ENCODE measurements around the gene LMAN2.
"Not testable (repeated sequence)": the region's sequence is repeated elsewhere in the genome, so short reads cannot be mapped to it uniquely, and the experiment has no call there.

Gene LMAN2

DNA sequence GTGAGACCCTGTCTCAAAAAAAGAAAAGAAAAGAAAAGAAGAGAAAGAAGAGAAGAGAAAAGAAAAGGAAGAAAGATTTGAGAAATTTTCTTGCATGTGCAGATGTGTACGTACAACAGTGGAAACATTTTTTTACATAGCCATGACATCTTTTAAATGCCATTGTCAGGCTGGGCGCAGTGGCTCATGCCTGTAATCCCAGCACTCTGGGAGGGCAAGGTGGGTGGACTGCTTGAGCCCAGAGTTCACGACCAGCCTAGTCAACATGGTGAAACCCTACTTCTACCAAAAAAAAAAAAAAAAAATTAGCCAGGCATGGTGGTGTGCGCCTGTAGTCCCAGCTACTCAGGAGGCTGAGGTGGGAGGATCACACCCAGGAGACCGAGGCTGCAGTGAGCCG, 6.6 kb downstream of the LMAN2 start:
- DNase-seq: no peak

DNA sequence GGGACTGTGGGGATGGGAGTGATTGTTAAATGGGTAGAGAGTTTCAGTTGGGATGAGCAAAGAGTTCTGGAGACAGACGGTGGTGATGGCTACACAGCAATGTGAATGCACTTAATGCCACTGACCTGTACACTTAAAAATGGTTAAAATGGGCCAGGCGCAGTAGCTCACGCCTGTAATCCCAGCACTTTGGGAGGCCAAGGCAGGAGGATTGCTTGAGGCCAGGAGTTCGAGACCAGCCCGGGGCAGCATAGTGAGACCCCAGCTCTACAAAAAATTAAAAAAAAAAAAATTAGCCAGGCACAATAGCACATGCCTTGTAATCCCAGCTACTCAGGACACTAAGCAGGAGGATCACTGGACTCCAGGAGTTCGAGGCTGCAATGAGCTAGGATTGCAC, 7.7 kb downstream of the LMAN2 start:
- no peak for DNase-seq

DNA sequence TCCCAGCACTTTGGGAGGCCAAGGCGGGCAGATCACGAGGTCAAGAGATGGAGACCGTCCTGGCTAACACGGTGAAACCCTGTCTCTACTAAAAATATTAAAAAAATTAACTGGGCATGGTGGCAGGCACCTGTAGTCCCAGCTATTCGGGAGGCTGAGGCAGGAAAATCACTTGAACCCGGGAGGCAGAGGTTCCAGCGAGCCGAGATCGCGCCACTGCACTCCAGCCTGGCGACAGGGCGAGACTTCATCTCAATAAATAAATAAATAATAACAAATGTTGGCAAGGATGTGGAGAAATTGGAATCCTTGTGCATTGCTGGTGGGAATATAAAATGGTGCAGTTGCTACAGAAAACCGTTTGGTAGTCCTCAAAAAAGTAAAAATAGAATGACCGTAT, 8.5 kb downstream of the LMAN2 start:
- DNase-seq: not testable (repeated sequence)

DNA sequence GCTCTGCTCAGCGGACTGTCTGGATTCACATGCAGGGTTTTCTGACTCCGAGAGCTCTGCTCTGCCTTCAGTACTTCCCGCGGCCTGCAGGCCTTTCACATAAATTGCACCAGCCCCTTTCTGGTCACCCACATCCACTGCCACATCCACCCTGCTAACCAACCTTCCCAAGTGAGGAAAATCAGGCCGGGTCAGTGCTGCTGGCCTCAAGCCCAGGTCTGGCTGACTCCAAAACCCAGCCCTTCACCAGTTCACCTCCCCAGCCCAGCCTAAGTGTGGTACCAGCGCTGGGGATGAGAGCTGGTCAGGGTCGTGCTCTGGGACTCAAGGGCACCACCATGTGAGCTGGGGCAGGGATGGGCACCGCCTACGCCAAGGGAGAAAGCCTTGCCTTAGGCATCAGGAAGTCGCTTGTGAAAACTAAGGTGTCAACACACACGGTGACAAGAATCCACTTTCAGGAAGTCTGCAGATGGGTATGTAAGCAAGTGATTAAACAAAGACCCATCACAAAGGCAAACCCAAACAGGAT, 12.3 kb downstream of the LMAN2 start:
- DNase-seq: no peak

DNA sequence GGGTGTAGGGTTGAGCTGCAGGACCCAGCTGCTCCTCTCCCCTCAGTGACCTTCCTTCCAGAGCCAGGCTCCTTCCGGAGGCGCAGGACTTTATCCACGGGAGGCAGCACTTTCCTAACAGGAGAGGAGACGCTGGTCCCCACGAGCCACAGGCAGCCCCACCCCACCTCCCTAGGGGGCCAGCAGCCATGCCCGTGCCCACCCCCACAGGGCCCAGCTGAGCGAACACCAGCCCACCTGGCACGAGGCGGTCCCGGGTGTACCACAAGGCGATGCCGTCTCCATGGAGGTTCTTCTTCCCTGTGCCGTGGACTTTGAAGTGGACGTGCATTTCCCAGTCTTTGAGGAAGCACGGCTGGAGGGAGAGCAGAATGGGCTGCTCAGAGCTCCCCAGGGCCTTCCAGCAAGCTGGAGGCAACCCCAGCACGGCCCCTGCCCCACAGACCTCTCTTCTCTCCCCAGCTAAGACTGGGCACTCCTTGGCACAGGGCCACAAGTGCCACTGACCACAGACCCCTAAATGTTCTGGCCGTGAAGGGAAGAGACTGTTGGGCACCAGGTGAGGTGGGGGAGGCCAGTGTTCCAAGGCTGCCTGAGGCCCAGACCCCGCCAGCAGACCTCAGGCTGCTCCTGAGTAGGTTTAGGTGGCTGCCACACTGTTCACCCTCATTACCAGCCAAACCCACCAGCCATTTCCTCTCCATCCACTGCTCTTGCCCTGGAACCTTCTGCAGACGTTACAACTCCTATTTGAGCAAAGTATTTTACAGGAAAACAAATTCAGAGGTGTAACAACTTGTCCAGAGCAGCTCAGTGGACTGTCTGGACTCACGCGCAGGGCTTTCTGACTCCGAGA, 13.0 kb downstream of the LMAN2 start:
- no peak for DNase-seq

DNA sequence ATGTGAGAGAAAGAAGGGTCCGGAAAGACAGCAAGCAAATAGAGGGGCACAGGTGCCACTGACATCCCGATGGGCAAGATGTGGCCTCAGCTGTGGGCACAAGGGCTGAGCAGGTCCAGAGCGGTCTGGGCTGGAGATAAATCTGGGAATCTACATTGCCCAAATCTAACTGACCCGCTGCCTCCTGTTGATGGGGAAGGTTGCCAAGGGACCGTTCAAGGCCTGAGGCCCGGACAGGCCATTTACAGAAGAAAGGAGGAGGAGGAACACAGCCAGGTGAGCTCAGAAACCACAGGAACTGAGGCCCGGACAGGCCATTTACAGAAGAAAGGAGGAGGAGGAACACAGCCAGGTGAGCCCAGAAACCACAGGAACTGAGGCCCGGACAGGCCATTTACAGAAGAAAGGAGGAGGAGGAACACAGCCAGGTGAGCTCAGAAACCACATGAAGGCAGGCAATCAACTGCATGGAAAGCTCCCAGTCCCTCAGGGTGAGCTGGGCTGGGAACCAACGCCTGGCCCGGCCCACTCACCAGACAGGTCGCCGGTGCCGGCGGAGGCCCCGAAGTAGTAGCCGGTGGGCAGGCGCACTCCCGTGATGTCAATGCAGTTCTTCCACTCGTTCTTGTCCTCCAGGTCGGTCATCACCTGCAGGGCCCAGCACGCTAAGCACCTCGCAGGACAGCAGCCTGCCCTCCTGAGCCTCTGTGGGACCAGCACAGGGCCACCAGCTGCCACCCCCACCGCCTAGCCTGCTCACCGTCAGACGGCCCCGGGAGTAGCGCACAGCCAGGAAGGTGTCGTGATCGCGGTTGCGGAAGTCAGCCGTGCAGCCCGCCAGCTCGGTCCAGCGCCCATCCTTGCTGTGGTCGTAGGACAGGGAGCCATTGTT, 14.6 kb downstream of the LMAN2 start:
- DNase-seq: no peak

DNA sequence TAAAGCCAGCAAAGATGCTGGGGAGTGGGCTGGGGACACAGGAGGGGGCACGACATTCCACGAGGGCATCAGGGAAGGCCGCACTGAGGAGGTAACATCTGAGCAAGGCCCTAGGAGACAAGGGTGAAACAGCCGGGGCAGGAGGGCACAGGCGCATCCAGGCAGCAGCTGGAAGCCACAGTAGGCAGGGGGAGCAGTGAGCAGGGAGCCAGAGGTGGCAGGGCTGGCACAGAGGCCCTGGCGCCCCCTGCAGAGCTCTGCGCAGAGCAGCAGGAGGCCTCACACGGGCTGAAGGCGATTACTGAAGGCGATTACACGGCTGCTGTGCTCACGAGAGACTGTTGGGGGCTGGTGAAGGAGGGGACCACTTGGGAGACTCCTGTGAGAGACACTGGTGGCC, 15.4 kb downstream of the LMAN2 start:
- DNase-seq: peak; percentile 54

DNA sequence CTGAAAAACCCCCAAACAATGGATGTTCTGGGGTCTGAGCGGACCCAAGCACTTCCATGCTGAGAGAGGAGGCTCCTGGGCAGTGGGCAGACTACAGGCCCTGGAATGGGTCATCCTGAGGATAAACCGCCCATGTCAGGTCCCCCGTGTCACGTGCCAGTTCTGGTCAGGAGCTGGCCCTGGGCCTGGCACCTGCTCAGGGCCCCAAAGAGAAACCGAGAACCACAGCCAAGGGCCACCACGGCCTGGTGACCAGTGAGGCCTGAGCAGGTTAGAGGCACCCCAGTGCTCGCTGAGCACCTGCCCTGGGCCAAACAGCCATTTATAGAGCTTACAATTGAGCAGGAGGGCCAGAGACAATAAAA, 15.8 kb downstream of the LMAN2 start:
- no peak for DNase-seq

DNA sequence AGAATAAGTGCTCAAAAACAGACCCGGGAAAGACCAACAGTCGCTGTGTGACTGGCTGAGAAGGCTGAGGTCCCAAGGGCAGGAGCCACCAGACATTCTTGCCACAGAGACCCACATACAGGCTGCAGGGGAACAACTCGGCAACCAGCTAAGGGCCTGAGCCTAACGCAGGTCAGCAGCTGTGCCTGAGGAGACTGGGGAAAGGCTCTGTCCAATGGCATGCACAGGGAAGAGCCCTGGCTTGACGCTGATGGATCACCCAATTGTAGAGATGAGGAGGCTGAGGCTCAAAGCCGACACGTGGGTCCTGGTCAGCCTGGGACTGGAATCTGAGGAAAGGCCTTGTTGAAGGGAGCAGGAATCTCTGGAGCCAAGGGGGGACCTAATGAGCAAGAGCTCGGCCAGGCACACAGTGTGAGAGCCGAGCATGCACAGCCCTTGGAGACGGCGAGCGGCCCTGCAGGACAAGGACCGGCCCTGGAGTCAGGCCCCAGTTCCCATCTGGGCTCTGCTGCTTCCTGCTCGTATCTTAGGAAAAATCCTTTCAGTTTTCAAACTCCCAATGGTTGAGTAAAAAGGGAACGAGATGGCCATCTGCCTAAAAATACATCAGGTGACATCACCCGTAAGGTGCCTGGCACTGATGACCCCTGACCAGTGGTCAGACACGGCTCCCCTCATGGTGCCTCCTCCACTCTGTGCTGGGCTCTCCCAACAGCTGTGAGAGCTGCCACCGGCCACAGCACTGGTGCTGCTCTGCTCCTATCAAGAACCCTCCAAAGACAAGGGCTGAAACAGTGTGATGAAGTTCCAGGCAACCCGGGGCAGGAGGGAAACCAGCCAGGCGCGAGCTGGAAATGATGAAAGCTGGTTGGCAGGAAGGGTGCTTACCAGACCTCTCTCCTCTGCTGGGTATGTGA, 16.4 kb downstream of the LMAN2 start:
- no peak for DNase-seq

DNA sequence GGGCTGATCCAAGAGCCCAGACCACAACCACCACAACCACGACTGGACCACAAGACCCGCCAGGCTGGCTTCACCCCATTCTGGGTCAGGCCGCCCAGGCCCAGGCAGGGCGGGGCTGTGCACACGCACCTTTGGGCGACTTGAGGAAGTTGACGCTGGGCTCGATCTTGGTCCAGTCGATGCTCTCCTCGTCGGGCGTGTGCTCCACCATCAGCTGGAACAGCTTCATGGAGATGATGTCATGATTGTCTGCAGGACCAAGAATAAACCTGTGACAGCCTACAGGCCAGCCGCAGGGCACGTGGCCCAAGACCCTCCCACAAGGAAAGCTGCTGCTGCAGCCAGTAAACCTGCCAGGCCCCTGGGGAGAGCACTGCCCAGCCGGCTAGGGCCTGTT, 17.3 kb downstream of the LMAN2 start:
- DNase-seq: no peak

DNA sequence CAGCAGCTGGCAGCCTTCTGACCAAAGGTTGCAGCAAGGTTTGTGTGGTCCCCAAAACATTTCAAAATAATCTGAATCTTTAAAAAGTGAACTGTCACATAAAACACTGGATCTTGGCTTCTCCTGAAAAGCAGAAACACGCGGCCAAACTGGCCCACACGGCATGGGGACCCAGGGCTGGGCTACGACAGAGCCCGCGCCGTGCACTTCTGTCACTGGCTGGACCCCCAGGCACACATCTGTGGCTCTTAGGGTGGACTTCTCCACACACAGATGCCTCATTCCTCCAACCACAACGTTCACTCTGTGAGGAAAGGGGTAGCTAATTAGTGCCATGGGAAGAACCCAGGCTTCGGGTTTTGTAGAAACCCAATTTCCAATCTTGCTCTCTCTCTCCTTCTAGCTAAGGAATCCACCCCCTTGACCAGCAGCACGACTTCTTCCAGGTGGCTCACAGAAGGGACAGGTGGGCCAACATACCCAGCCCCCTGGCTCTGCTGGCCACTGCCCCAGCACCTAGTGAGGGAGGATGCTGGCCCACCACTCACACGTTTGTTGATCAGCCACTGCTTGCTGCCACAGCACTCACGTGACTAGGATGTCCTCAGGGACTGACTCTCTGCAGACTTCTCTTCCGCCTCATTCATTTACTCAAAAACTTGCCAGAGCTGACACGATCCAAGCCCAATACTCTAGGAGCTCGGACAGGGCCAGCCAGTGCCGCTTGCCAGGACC, 17.9 kb downstream of the LMAN2 start:
- no peak for DNase-seq

DNA sequence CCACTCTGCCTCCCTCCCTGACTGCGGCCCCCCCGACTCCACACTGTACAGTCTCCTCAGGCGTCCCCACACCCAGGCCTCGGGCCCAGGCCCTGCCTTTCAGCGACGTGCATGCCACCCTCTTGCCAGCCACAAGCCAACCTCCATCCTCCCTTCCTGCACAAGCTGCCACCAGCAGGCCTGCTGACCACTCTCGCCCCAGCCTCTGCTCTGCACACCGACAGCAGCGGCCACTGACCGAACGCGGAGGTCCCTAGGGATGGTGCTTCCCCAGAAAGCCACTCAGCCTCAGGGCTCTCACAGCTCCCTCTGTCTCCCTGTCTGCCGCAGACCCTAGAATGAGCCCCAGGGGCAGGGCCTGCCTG, 18.6 kb downstream of the LMAN2 start:
- DNase-seq: no peak

DNA sequence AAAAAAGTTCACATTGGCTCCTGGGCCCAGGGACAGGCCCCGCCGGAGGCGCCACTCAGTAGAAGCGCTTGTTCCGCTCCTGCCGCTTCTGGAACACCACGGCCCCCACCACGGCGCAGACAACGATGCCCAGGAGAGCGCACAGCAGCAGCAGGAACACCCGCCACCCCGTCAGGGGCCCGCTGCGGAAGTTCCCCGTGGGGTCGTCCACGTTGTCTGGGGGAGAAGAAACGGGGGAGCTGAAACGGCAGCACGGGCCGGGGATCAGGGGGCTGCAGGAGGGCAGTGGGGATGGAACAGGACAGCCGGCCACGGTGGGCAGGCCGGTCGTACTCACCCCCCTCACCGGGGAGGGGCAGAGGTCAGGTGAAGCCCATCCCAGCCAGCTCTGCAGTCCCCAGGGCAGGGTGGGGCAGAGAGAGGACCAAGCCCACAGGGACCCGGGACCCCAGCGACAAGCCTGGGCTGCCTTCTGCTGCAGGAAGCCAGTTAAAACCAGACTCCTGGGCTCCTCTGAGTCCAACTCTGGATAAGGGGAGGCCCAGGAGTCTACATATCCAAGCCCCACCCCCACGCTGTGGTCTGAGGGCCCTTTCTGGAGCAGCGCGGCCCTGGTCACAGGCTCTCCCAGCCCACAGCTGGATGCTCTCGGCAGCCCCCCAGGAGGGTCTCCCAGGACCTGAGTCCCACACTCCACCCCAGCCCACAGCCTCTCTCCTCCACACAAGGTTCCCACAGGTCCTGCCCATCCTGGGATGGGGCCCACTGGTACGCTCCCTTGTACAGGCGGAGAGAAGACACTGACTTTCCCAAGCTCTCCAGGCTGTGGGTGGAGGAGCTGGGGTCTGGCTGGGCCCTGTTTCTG, 19.2 kb downstream of the LMAN2 start:
- DNase-seq: no peak

DNA sequence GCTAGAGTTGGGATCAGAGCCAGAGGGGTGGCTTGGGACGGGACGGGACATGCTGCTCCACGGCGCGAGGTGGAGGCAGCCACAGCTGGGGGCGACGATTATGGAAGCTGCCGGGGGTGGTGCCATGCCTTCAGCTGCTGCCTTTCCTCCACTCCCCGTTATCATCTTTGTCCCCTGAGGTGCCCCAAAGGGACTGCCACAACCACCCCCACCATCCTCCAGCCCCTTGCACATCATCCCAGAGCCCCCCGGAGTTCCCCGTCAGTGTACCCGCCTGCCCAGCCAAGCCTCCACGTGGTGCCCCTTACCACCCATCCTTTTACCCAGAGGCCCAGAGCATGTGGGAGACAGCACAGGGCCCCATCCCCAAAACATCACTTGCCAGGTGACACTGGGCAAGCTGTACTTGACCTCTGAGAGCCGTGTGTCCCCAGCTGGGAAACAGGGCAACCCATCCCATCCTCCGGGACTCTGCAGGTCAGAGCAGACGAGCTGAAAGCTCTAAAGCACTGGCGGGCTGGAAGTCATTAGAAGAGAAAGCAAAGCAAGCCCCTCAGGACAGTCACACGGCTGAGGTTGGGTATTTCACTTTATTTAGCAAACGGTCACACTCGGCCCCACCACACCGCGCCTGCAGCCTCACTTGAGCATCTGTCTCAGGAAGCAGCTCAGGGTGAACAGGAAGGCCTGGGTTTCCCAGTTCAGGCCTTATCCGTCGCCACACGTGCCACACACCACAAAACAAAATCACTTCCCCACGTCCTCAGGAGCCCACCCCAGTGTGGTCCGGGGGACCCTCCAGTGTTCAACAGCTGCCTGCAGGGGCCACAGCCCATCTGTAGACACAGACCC, 20.3 kb downstream of the LMAN2 start:
- peak; percentile 73 for DNase-seq

DNA sequence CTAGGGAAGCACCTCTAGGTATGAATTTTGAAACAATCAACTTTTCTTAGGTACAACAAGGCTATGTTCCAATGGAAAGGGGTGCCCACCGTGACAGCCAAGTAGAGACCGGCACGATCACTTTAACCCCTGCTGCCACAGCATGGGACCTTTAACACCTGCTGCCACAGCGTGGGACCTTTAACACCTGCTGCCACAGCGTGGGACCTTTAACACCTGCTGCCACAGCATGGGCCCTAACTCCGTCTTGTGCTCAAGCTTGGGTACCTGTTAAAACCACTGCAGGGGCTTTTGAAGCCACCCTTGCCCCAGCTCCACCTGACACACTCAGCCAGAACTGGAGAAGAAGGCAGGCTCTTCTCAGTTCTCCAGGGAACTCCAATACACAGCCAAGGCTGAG, 21.6 kb downstream of the LMAN2 start:
- no peak for DNase-seq

DNA sequence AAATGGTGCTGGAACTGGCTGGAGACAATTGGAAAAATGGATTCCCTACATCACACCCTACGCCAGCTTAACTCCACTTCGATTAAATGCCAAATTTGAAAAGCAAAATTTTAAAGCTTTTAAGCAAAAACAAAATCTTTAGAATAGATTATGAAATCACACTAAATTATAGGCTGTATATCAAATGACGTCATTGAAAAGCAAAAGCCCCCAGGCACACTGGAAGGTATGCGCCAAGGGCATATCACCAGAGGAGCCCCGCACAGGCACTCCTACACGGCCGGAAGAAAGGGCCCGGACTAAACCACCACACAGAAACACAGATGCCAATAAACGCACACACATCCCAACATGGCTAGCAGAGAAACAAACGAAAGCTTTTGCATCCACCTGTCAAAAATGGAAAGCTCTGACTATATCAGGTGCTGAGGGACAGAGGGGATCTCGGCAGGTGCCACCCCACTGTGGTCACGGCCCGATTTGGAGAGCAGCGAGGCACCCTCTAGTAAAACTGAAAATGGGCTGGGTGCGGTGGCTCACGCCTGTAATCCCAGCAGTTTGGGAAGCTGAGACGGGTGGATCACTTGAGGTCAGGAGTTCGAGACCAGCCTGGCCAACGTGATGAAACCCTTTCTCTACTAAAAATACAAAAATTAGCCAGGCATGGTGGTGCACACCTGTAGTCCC, 22.8 kb downstream of the LMAN2 start:
- DNase-seq: no peak

DNA sequence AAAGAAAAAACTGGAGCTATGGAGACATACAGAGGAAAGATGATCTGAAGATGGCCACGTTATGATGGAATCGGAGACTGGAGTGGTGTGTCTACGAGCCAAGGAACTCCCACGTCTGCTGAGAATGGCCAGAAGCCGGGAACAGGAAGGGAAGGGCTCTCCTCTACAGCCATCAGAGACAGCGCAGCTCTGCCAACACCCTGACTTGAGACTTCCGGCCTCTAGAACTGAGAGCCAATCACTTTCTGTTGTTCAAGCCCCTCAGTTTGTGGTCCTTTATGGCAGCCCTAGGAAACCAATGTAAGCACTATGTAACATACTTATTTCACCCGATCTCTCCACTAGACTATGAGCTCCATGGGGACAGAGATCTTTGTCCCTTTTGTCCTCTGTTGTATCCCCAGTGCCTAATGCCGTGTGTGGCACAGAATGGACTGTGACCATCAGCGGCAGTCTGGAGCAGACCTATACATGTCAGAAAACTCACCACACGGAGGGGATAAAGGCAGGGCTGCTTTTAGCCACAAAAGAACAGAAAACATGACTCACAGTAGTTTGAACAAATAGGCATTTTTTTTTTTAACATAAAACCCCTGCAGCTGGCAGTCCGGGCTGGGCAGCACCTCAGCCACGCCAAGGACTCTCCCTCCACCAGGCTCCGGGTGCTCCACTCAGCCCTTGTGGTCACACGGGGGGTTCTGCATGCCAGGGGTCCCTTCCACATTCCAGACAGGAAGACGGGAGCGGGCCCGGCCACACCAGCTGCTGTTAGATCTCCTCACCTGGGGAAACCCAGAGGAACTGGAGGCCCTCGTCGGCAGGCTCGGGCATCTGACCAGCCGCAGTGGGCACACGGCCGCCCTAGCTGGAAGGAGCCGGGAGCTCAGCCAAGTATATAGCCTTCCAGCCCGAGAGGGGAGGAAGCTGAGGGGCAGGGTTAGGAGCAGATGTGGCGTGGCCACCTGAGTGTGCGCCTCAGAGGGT, 23.6 kb downstream of the LMAN2 start:
- DNase-seq: no peak

DNA sequence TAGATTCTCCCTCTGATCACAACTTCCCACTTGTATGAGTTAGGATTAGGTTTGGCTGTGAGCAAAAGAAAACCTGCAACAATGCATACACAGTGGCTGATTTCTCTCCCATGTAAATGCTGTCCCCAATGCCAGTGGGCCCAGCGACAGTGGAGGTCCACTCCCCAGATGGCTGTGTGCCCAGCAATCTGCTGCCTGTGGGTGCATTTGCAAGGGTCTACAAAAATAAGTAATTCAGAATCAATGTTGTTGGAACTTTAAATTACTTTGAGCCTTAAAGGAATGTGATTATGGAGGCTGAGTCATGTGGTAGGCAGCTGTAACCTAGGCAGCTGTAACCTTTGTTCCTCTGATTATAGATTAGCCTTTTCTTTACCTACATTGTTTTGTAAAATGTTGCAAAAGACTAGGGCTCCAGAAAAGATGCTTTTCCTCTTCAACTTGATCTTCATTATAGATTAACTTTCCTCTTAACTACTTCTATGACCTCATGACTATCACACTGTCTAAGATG, 25.5 kb downstream of the LMAN2 start:
- no peak for DNase-seq

Data from GDM1 (cell line).